Panc1 (cell line): ENCODE results near the gene DPM1.

Experiments used
- CTCF ChIP-seq: fragments of 450-650 bp; IDR thresholded peaks from 2 replicates; pipeline ENCODE4 v1.5.1; 2017; ENCODE audit warnings: mild to moderate bottlenecking
- REST ChIP-seq, 2 experiments: IDR thresholded peaks; 2 replicates each; pipeline ENCODE4 v1.6.1; 2011 to 2012; ENCODE audit warnings: low read depth in 2 of 2, control low read depth in 1 of 2, low read length in 1 of 2, mild to moderate bottlenecking in 1 of 2, moderate library complexity in 1 of 2; ENCODE audit not compliant: insufficient read depth in 1 of 2
- SIN3A ChIP-seq: IDR thresholded peaks from 2 replicates; pipeline ENCODE4 v1.6.1; 2012; ENCODE audit warnings: low read depth, mild to moderate bottlenecking, low read length, moderate library complexity, borderline replicate concordance; ENCODE audit not compliant: insufficient read depth
- TCF7L2 ChIP-seq: IDR thresholded peaks from 2 replicates; pipeline ENCODE4 v1.6.1; 2011; ENCODE audit warnings: mild to moderate bottlenecking, low read depth, low read length, inconsistent platforms

DNA sequence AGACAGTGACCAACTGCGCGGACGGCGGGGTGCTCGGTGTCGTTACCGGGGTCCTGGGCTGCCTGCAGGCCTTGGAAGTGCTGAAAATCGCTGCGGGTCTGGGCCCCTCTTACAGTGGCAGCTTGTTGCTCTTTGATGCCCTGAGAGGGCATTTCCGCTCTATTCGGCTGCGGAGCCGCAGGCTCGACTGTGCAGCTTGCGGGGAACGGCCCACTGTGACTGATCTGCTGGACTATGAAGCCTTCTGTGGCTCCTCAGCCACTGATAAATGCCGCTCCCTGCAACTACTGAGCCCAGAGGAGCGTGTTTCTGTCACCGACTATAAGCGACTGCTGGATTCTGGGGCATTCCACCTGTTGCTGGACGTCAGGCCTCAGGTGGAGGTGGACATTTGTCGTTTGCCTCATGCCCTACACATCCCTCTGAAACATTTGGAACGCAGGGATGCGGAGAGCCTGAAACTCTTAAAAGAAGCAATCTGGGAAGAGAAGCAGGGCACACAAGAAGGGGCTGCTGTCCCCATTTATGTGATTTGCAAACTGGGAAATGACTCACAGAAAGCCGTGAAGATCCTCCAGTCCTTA is 1.3 kb upstream of the DPM1 start:
- TF ChIP-seq SIN3A (no peak), CTCF (no peak), TCF7L2 (no peak), REST (IDR thresholded peaks at IDR 0.05; ENCODE audit: insufficient read depth in 1 of 2, low read depth in 2 of 2, low read length in 1 of 2) (no peak)
